OCI-LY7 (cell line): ENCODE data around the gene MIB2. TPM values are rescaled to one million over a fixed set of nuclear protein-coding genes. Genes with fewer than 3 reads are reported as not detected.

ENCODE experiments used
- total RNA-seq, 2 experiments: library from RNA; depleted of rRNA in 1 of 2; stranded (reverse); fragments of >200 nt in 1 of 2; shearing (Covaris generic) in 1 of 2; gene quantifications; 2 replicates each; pipeline ENCODE4 v1.2.3, GENCODE V29; 2014 to 2022

MIB2 gene
- total RNA-seq, 2 experiments from 2014 or later = 54.0 to 64.9 TPM

Other genes starting within 250 kb of the MIB2 start
- gene AURKAIP1, start 240.3 kb upstream of the MIB2 start, total RNA-seq (2014; rRNA removed; shearing (Covaris generic)) = 156 and 163 TPM in 2 replicates
- 145 and 172 TPM in 2 replicates for gene AURKAIP1, start 240.3 kb upstream of the MIB2 start, total RNA-seq (2022)
- 297 and 307 TPM in 2 replicates for gene CCNL2, start 216.2 kb upstream of the MIB2 start, total RNA-seq (2014; rRNA removed; shearing (Covaris generic))
- 213 and 238 TPM in 2 replicates for gene CCNL2, start 216.2 kb upstream of the MIB2 start, total RNA-seq (2022)
- gene MRPL20, start 208.2 kb upstream of the MIB2 start, total RNA-seq (2014; rRNA removed; shearing (Covaris generic)) = 165 and 196 TPM in 2 replicates
- gene MRPL20, start 208.2 kb upstream of the MIB2 start, total RNA-seq (2022) = 116 and 143 TPM in 2 replicates
- not detected in 2 replicates for gene ANKRD65, start 194.2 kb upstream of the MIB2 start, total RNA-seq (2014; rRNA removed; shearing (Covaris generic))
- gene ANKRD65, start 194.2 kb upstream of the MIB2 start, total RNA-seq (2022) = not detected in 2 replicates
- not detected in 2 replicates for gene VWA1, start 179.8 kb upstream of the MIB2 start, total RNA-seq (2014; rRNA removed; shearing (Covaris generic))
- gene VWA1, start 179.8 kb upstream of the MIB2 start, total RNA-seq (2022) = not detected in 2 replicates
- gene ATAD3C, start 165.8 kb upstream of the MIB2 start, total RNA-seq (2014; rRNA removed; shearing (Covaris generic)) = 1.6 TPM in 1 of 2 replicates, not detected in the other
- 2.1 and 3.0 TPM in 2 replicates for gene ATAD3C, start 165.8 kb upstream of the MIB2 start, total RNA-seq (2022)
- 43.8 and 54.9 TPM in 2 replicates for gene ATAD3B, start 143.7 kb upstream of the MIB2 start, total RNA-seq (2014; rRNA removed; shearing (Covaris generic))
- 54.3 and 62.4 TPM in 2 replicates for gene ATAD3B, start 143.7 kb upstream of the MIB2 start, total RNA-seq (2022)
- 79.9 and 81.9 TPM in 2 replicates for gene ATAD3A, start 103.3 kb upstream of the MIB2 start, total RNA-seq (2014; rRNA removed; shearing (Covaris generic))
- gene ATAD3A, start 103.3 kb upstream of the MIB2 start, total RNA-seq (2022) = 83.3 and 88.6 TPM in 2 replicates
- 0.64 and 0.76 TPM in 2 replicates for gene TMEM240, start 74.9 kb upstream of the MIB2 start, total RNA-seq (2014; rRNA removed; shearing (Covaris generic))
- 2.1 and 2.7 TPM in 2 replicates for gene TMEM240, start 74.9 kb upstream of the MIB2 start, total RNA-seq (2022)
- 97.7 and 101 TPM in 2 replicates for gene SSU72, start 40.6 kb upstream of the MIB2 start, total RNA-seq (2014; rRNA removed; shearing (Covaris generic))
- gene SSU72, start 40.6 kb upstream of the MIB2 start, total RNA-seq (2022) = 141 and 149 TPM in 2 replicates
- 2.7 and 3.1 TPM in 2 replicates for gene FNDC10, start 15.4 kb upstream of the MIB2 start, total RNA-seq (2014; rRNA removed; shearing (Covaris generic))
- 1.3 and 2.7 TPM in 2 replicates for gene FNDC10, start 15.4 kb upstream of the MIB2 start, total RNA-seq (2022)
- 1.3 and 2.2 TPM in 2 replicates for gene MMP23B, start 16.7 kb downstream of the MIB2 start, total RNA-seq (2014; rRNA removed; shearing (Covaris generic))
- gene MMP23B, start 16.7 kb downstream of the MIB2 start, total RNA-seq (2022) = 7.6 and 8.7 TPM in 2 replicates
- 21.6 and 24.0 TPM in 2 replicates for gene CDK11B, start 43.5 kb downstream of the MIB2 start, total RNA-seq (2014; rRNA removed; shearing (Covaris generic))
- gene CDK11B, start 43.5 kb downstream of the MIB2 start, total RNA-seq (2022) = 44.2 and 51.5 TPM in 2 replicates
- gene SLC35E2B, start 77.3 kb downstream of the MIB2 start, total RNA-seq (2014; rRNA removed; shearing (Covaris generic)) = 24.2 and 26.6 TPM in 2 replicates
- gene SLC35E2B, start 77.3 kb downstream of the MIB2 start, total RNA-seq (2022) = 58.9 and 61.2 TPM in 2 replicates
- 50.9 and 66.1 TPM in 2 replicates for gene CDK11A, start 108.9 kb downstream of the MIB2 start, total RNA-seq (2014; rRNA removed; shearing (Covaris generic))
- 90.5 and 92.1 TPM in 2 replicates for gene CDK11A, start 108.9 kb downstream of the MIB2 start, total RNA-seq (2022)
- 144 and 156 TPM in 2 replicates for gene NADK, start 163.0 kb downstream of the MIB2 start, total RNA-seq (2014; rRNA removed; shearing (Covaris generic))
- 173 and 184 TPM in 2 replicates for gene NADK, start 163.0 kb downstream of the MIB2 start, total RNA-seq (2022)